HG03097 (cell line): ENCODE results near the gene DDX25.

Source experiments
- ATAC-seq: cut with Tn5 transposase; IDR thresholded peaks from one replicate; pipeline ENCODE4 v1.9.1; 2021; ENCODE audit not compliant: unreplicated experiment, low FRiP score

Gene DDX25

DNA sequence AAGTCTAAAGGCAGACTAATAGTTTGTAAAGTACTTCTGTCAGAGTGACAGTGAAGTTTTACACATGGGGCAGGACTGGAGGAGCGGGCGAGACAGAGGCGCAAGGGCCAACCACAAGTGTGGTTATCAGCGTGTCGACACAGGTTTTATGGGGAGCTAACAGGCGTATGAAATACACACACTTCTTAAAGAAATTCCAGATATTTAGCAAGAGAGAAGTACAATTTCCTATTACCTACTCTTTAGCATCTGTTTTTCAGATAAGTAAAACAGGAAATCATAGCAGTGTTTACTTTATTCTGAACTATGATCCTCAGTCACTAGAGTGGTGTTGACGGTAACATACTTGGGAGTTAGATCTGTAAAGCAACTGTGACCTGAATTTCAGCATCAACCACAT lies 64.0 kb downstream of the DDX25 start:
- ATAC-seq, result no peak

DNA sequence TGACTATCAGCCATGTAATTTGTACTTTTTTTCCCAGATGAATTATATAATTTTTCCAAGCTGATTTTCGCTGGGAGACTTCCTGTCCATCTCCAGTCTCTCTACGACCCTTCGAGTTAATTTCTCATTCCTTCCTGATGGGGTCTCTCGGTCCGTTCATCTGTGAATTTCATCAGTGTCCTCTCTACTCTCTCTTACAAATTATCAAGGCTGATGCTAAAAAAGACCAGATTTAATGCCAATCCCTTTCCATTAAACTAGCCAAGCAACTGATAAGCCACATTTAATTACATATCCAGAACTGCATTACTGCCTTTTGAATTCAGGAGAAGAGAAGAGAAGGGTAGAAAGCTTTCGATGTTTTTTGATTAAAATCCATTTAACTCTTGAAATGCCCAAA lies 67.3 kb downstream of the DDX25 start:
- no peak for ATAC-seq

DNA sequence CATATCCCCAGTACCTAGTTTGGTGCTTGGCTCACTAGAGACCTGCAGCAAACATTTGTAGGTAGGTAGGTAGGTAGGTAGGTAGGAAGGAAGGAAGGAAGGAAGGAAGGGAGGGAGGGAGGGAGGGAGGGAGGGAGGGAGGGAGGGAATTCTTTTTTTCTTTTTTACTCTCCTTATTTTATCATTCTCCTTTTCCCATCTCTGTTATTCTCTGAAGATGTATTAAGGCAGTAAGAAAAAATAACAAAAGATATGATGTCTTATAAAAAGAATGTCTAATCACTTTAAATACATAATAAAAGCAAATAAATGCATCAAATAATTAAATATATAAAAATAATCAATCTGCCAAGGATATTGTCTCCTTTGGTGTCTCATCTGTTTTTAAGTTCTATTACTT lies 70.0 kb downstream of the DDX25 start:
- ATAC-seq, result no peak

DNA sequence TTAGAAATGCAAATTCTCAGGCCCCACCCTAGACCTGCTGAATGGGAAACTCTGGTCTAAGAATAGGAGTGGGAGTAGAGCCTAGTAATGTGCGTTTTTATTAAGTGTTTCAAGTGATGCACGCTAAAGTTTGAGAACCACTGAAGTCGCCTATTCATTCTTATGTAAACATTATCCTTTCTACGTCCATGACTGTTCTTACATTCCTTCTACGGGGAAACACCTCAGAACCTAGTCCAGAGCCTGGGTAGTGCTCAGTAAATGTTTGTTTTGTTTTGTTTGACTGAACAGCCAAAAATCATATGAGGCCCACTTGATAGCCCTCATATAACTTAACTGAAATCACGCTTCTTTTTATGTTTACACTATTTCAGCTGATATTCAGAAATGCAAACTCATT lies 71.3 kb downstream of the DDX25 start:
- ATAC-seq, result no peak

DNA sequence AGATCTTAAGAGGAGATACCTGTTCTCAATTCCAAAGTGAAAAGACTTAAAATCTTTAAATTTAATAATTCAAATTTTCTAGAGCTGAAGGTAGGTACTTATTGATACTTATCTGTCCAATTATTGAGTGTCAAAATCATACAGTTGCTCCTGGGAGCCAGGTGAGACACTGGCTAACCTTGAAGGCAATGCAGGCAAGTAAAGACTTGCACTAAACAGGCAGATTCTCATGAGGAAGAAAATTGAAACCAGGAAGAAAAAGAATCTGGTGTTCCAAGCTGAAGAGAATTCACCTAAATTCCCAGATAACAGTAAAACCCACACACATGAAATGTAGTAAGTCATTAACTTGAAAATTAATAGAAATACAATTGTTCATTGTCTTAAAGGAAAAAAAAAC lies 71.8 kb downstream of the DDX25 start:
- no peak for ATAC-seq

DNA sequence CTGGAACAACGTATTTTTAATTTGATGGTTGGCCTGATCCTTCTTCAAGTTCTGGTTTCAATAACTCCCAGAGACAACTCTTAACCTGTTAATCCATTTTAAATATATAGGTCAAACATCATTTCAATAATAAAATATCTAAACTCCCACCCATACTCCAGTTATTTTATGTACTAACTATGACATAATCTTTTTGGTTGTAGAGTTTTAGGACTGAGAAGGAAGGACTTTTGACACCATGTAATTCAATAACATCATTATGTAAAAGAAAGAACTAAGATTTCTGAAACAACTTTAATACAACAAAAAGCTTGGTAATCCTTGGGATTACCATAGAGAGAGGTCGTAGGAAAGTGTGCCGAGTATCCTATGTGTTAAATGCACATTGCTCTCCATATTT lies 73.0 kb downstream of the DDX25 start:
- ATAC-seq, result no peak

DNA sequence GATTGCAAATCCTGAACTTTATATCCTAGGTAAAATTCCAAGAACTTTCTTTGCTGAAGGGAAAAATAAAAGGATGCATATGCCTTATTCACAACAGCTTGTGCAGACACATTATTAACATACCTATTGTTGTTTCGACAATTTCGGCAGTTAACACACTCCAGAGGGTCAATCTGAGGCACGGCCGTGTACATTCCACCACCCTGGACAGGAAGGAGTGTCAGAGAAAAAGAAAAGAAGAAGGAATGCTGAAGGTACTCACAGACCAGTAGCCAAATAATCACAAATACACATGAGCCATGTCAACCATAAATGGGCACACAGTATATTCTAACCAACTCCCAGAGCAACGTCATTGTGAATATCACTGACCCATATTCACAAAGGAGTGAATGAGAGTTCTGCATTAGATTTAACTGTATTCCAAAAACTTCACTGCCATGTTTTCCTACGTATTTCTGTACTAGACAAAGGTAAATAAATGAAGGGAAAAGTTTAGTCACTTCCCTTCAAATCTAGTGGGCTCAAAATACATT lies 73.9 kb downstream of the DDX25 start:
- no peak for ATAC-seq
